Measurements from ENCODE around the gene PCK2. TPM values are rescaled to one million over a fixed set of nuclear protein-coding genes. Genes with fewer than 3 reads are reported as not detected.

Gene PCK2
- total and polyA plus RNA-seq, 2 of the 8 experiments (the other 6 are each of a cell fraction or from before 2014, with no cell fraction given), result 81.9 to 115 TPM

DNA sequence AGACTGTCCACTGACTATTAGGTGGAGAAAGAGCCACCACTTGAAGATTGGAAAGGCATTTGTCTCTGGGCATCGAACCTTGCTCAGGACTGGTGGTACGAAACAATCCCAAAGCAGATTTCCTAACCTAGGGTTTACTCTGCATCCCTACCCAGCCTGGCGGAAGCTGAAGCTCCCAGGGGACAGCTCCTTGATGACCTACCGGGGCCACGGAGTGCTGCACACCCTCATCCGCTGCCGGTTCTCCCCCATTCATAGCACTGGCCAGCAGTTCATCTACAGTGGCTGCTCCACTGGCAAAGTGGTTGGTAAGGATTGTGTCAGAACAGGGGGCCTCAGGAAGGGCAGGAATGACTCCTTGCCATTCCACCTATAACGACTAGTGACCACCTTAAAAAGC lies 27.1 kb downstream of the PCK2 start:
- H2BK12ac ChIP-seq (ENCODE audit: low read depth, low read length), result no peak overlapping the region
- CTCF ChIA-PET (ENCODE audit: partially characterized antibody), result interaction anchor here (1.1 to 1.2 kb wide), 2 partner anchors 39 to 1222 kb away, joined by 3 to 4 read pairs; no protein-coding TSS in a partner anchor
- no peaks in the 10 kb centered on the region for H3K23me2 ChIP-seq (ENCODE audit: low read depth, low read length)
- H3K4me3 ChIP-seq (ENCODE audit: extremely low read depth in 1 of 4, insufficient read depth in 2 of 4, low read depth in 3 of 4, low read length in 4 of 4), result no peak overlapping the region
- H3K27ac ChIP-seq (ENCODE audit: low read depth, low read length), result no peak overlapping the region
- no peak overlapping the region for H4K5ac ChIP-seq (ENCODE audit: insufficient read length, low read depth, low read length)
- H4K8ac ChIP-seq (ENCODE audit: extremely low read depth, insufficient read depth, low read length), result no peak overlapping the region
- H2BK20ac ChIP-seq (ENCODE audit: low read length), result no peak overlapping the region
- H3K18ac ChIP-seq (ENCODE audit: extremely low read depth, low read length), result no peak overlapping the region
- WGBS, 2 experiments (ENCODE audit: extremely low coverage in 1 of 2, insufficient coverage in 1 of 2, insufficient read length in 1 of 2, insufficient replicate concordance in 2 of 2, low coverage in 1 of 2, low lambda C conversion rate in 2 of 2, missing lambda C conversion rate in 1 of 2), result 94% methylated on average over 8 of the region's 8 CpGs; no CpG with 5 or more reads in 1 of the 2 experiments
- no peak overlapping the region for H3K56ac ChIP-seq (replicated peaks; ENCODE audit: insufficient read length, low read depth, low read length)
- H2AK5ac ChIP-seq (ENCODE audit: low read depth, low read length), result no peak overlapping the region
- H2BK120ac ChIP-seq (replicated peaks; ENCODE audit: low read depth, low read length), result no peak overlapping the region
- H3K4me2 ChIP-seq (ENCODE audit: insufficient read depth in 1 of 2, low read depth in 2 of 2, low read length in 2 of 2), result no peak overlapping the region
- H3K9me3 ChIP-seq (ENCODE audit: insufficient read depth in 2 of 2, low read depth in 1 of 2, low read length in 1 of 2), result no peaks in the 10 kb centered on the region
- no peak overlapping the region for H4K91ac ChIP-seq (replicated peaks; ENCODE audit: insufficient read length, low read length)
- H2AFZ ChIP-seq (ENCODE audit: low read length), result no peak overlapping the region
- DNase-seq (ENCODE audit: low read depth in 1 of 2, low spot score in 2 of 2) (no peak), FAIRE-seq (no peak)
- peaks cover 14 to 43% (median 34%) of the 10 kb centered on the region in 4 experiments for H3K36me3 ChIP-seq (ENCODE audit: control insufficient read depth in 2 of 4, insufficient read depth in 4 of 4, low read length in 3 of 4)
- peaks cover 2% of the 10 kb centered on the region; the same call in 1 of the 2 replicates for H3K79me1 ChIP-seq (ENCODE audit: low read depth, low read length)
- H3K14ac ChIP-seq (ENCODE audit: insufficient read length), result no peak overlapping the region
- H3K9ac ChIP-seq (replicated peaks in 1 of 4; ENCODE audit: extremely low read depth in 1 of 4, low read depth in 3 of 4, low read length in 3 of 4), result no peak overlapping the region
- H3K4me1 ChIP-seq (replicated peaks in 1 of 4; ENCODE audit: control insufficient read depth in 3 of 4, insufficient read depth in 4 of 4, low read length in 3 of 4), result peaks cover 0 to 2% (median 0%) of the 10 kb centered on the region in 4 experiments; a peak in 1 of 7 replicates
- POLR2A ChIA-PET (ENCODE audit: partially characterized antibody), result interaction anchor here (0.6 to 2.3 kb wide), 5 partner anchors 13 to 1122 kb away, joined by 3 to 8 read pairs (median 3); partner anchors contain the start of gene PSME1
- H3K79me2 ChIP-seq (ENCODE audit: control insufficient read depth in 1 of 2, insufficient read depth in 2 of 2, low read length in 2 of 2), result peaks cover 0 to 3% of the 10 kb centered on the region in 2 experiments; a peak in 2 of 4 replicates
- no peak overlapping the region for H3K4ac ChIP-seq (replicated peaks; ENCODE audit: insufficient read length, low read depth, low read length)
- H2BK5ac ChIP-seq (ENCODE audit: low read depth, low read length), result no peak overlapping the region
- no peak overlapping the region for H3K23ac ChIP-seq (ENCODE audit: insufficient read length)
- no peak overlapping the region for H2BK15ac ChIP-seq (ENCODE audit: low read length)
- H3K27me3 ChIP-seq (replicated peaks in 1 of 4; ENCODE audit: control insufficient read depth in 3 of 4, extremely low read depth in 1 of 4, insufficient read depth in 3 of 4, low read length in 3 of 4), result no peaks in the 10 kb centered on the region
- H4K20me1 ChIP-seq (replicated peaks in 1 of 2; ENCODE audit: control insufficient read depth in 1 of 2, insufficient read depth in 2 of 2, low read length in 2 of 2), result peaks cover 0 to 3% of the 10 kb centered on the region in 2 experiments
- TF ChIP-seq RFX5 (IDR thresholded peaks at IDR 0.05; ENCODE audit: borderline replicate concordance, low read depth, low read length) (no peak), CHD1 (IDR thresholded peaks at IDR 0.05; ENCODE audit: low read depth, low read length) (no peak), JUN (IDR thresholded peaks at IDR 0.05; ENCODE audit: low read depth, low read length) (no peak), PHF8 (conservative IDR thresholded peaks at IDR 0.05; ENCODE audit: low read depth, low read length) (no peak), EP300 (IDR thresholded peaks at IDR 0.05; ENCODE audit: borderline replicate concordance in 1 of 2, low read depth in 2 of 2, low read length in 2 of 2) (no peak), TCF12 (IDR thresholded peaks at IDR 0.05; ENCODE audit: low read depth, low read length) (no peak), TAF1 (IDR thresholded peaks at IDR 0.05; ENCODE audit: low read depth, low read length) (no peak), ZNF274 (IDR thresholded peaks at IDR 0.05; ENCODE audit: borderline replicate concordance, extremely low read depth, low read length) (no peak), BCL11A (IDR thresholded peaks at IDR 0.05; ENCODE audit: low read depth in 2 of 2, low read length in 2 of 2) (no peak)

All from H1 (cell line).